Measurements from ENCODE around the gene ASB8. TPM values are rescaled to one million over a fixed set of nuclear protein-coding genes. Genes with fewer than 3 reads are reported as not detected.

Gene ASB8
- total RNA-seq, 1 donor from 2014 or later: 9.5 TPM

DNA sequence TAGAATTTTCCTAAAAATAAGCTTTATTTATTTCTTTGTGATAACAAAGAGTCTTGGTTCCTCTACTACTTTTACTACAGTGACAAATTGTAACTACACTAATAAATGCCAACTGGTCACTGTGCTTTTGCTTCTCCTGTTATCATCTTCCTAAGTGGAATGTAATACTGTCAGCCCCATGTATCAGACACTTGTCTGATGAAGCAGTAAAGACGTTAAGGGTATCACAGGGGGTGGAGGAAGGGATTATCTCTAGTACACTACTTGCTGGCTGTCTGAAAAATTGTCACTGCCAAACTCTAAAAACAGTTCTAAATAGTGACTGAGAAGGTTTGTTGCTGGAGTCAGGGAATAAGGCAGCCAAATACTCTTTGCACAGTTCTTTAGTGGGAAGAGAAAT, 11.3 kb downstream of the ASB8 start:
- DNase-seq (ENCODE audit: low read depth) (no peak), FAIRE-seq (no peak)
- TF ChIP-seq, protein P1, sequence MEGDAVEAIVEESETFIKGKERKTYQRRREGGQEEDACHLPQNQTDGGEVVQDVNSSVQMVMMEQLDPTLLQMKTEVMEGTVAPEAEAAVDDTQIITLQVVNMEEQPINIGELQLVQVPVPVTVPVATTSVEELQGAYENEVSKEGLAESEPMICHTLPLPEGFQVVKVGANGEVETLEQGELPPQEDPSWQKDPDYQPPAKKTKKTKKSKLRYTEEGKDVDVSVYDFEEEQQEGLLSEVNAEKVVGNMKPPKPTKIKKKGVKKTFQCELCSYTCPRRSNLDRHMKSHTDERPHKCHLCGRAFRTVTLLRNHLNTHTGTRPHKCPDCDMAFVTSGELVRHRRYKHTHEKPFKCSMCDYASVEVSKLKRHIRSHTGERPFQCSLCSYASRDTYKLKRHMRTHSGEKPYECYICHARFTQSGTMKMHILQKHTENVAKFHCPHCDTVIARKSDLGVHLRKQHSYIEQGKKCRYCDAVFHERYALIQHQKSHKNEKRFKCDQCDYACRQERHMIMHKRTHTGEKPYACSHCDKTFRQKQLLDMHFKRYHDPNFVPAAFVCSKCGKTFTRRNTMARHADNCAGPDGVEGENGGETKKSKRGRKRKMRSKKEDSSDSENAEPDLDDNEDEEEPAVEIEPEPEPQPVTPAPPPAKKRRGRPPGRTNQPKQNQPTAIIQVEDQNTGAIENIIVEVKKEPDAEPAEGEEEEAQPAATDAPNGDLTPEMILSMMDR (IDR thresholded peaks at IDR 0.05; ENCODE audit: insufficient read depth, low read length, severe bottlenecking): no peak
- Histone ChIP-seq H3K27me3 (ENCODE audit: control insufficient read depth, insufficient read depth, low read length) (no peaks in the 10 kb centered on the region), H3K36me3 (ENCODE audit: control insufficient read depth, insufficient read depth, low read length) (peaks cover 11% of the 10 kb centered on the region), H3K4me3 (ENCODE audit: low read depth, low read length) (no peak overlapping the region)

DNA sequence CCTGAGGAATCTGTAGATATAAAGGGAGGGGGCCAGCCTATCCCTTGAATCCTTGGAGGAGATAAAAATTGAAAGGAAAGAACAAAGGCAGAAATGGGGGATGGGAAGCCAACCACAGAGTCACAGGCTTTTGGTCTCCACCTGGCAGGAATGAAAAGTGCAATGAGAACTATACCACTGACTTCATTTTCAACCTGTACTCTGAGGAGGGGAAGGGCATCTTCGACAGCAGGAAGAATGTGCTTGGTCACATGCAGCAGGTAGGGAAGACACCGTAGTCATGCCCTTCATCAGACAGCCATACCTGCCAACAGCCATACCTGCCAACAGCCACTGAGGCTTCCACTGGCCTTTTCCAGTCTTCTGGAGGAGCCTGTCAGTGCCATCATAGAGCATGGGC, 13.4 kb downstream of the ASB8 start:
- H3K27me3 ChIP-seq (ENCODE audit: control insufficient read depth, insufficient read depth, low read length): no peaks in the 10 kb centered on the region
- DNase-seq (ENCODE audit: low read depth) (no peak), FAIRE-seq (no peak)
- no peak overlapping the region for H3K4me3 ChIP-seq (ENCODE audit: low read depth, low read length)
- peaks cover 10% of the 10 kb centered on the region for H3K36me3 ChIP-seq (ENCODE audit: control insufficient read depth, insufficient read depth, low read length)
- TF ChIP-seq, protein P1 (IDR thresholded peaks at IDR 0.05; ENCODE audit: insufficient read depth, low read length, severe bottlenecking): no peak

DNA sequence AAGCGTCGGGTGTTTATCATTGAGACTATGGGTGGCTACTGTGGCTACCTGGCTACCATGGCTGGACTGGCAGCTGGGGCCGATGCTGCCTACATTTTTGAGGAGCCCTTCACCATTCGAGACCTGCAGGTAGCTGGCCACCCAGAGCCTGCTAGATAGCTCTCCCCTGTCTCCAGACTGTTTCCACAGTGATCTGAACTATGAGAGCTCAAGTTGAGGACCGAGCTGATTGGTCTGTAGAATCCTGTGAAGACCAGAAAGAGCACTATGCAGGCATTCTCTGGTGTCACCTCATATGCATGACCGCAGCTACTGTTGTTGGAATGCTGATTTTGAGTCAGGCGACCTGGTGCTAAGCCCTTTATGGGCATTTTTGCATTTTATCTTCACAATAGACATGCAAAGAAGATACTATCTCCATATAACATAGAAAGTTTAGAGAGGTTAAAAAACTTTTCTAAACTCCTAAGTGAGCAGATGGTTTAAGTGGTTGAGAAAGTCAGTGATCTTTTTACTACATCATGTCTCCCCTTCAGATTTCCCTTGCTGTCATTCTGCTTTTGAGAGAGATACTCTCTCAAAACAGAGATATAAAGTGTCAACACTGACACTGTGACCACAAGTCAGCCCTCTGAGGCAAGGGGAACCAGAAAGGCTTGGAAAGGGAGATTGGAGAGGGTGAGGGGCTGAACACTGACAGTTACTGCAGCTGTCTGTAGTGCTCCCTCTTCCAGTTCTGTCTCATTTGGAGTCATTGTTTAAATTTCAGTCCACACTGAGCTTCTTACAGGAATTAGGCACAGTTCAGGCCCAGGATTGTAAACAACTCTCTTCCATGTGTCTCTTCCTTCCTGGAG, 14.3 kb downstream of the ASB8 start:
- H3K36me3 ChIP-seq (ENCODE audit: control insufficient read depth, insufficient read depth, low read length): peaks cover 11% of the 10 kb centered on the region
- FAIRE-seq: no peak
- TF ChIP-seq, protein P1 (IDR thresholded peaks at IDR 0.05; ENCODE audit: insufficient read depth, low read length, severe bottlenecking): no peak
- no peak for DNase-seq (ENCODE audit: low read depth)
- no peaks in the 10 kb centered on the region for H3K27me3 ChIP-seq (ENCODE audit: control insufficient read depth, insufficient read depth, low read length)
- H3K4me3 ChIP-seq (ENCODE audit: low read depth, low read length): no peak overlapping the region

DNA sequence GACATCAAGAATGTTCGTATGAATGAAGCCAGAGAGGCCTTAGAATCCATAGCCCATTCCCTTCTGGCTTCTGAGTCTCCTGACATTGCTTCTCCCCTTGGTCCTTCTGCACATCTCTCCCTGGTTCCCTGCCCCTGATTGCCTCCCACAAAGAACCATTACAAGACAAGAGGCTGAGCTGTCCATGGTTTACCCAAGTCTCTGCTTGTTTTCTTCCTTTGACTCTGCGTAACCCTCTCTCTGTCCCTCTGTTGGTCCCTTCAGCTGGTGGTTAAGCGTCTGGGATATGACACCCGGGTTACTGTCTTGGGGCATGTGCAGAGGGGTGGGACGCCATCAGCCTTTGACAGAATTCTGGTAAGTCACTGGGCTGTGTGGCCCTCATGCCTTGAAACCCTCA, 22.3 kb downstream of the ASB8 start:
- Histone ChIP-seq H3K36me3 (ENCODE audit: control insufficient read depth, insufficient read depth, low read length) (peaks cover 28% of the 10 kb centered on the region), H3K4me3 (ENCODE audit: low read depth, low read length) (no peak overlapping the region)
- no peak for FAIRE-seq

DNA sequence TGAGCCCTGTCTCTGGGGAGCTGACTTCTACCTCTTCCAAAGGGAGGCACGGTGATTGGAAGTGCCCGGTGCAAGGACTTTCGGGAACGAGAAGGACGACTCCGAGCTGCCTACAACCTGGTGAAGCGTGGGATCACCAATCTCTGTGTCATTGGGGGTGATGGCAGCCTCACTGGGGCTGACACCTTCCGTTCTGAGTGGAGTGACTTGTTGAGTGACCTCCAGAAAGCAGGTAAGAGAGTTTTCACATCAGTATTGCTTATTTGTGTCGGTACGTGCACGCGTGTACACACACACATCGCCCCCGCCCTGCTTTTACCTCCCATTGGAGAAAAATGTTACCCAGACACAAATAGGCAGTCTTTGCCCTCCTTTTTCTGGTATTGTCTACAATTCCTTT, 24.5 kb downstream of the ASB8 start:
- peaks cover 25% of the 10 kb centered on the region for H3K36me3 ChIP-seq (ENCODE audit: control insufficient read depth, insufficient read depth, low read length)

More for the DNA sequence above, 22.3 kb downstream of the ASB8 start:
- TF ChIP-seq, protein P1 (IDR thresholded peaks at IDR 0.05; ENCODE audit: insufficient read depth, low read length, severe bottlenecking): no peak
- no peak for DNase-seq (ENCODE audit: low read depth)
- H3K27me3 ChIP-seq (ENCODE audit: control insufficient read depth, insufficient read depth, low read length): no peaks in the 10 kb centered on the region

More for the DNA sequence above, 24.5 kb downstream of the ASB8 start:
- H3K27me3 ChIP-seq (ENCODE audit: control insufficient read depth, insufficient read depth, low read length): no peaks in the 10 kb centered on the region
- DNase-seq (ENCODE audit: low read depth): no peak
- no peak overlapping the region for H3K4me3 ChIP-seq (ENCODE audit: low read depth, low read length)
- no peak for FAIRE-seq
- TF ChIP-seq, protein P1 (IDR thresholded peaks at IDR 0.05; ENCODE audit: insufficient read depth, low read length, severe bottlenecking): no peak

Measured in bronchial epithelial cell (primary cell).